Measurements from ENCODE around the gene PRR13. TPM values are rescaled to one million over a fixed set of nuclear protein-coding genes. Genes with fewer than 3 reads are reported as not detected.

Gene PRR13
- total and polyA plus RNA-seq, 9 of the 15 experiments (the other 6 are each of a cell fraction or from before 2014, with no cell fraction given): 117 to 835 (median 285) TPM

GRCh38 chr12:53424626-53425514 is 16.7 kb upstream of the PRR13 start (continued):
- TF ChIP-seq USF1 (CRISPR knock-in tag; IDR thresholded peaks at IDR 0.05): peak; percentile 61
- no peak for TF ChIP-seq TAF1 (IDR thresholded peaks at IDR 0.05; ENCODE audit: control insufficient read depth, extremely low read depth, insufficient read depth, low read length, severe bottlenecking)
- no peak for TF ChIP-seq BRF2 (IDR thresholded peaks at IDR 0.05; ENCODE audit: borderline replicate concordance, insufficient read depth, insufficient read length)
- TF ChIP-seq, protein P1, sequence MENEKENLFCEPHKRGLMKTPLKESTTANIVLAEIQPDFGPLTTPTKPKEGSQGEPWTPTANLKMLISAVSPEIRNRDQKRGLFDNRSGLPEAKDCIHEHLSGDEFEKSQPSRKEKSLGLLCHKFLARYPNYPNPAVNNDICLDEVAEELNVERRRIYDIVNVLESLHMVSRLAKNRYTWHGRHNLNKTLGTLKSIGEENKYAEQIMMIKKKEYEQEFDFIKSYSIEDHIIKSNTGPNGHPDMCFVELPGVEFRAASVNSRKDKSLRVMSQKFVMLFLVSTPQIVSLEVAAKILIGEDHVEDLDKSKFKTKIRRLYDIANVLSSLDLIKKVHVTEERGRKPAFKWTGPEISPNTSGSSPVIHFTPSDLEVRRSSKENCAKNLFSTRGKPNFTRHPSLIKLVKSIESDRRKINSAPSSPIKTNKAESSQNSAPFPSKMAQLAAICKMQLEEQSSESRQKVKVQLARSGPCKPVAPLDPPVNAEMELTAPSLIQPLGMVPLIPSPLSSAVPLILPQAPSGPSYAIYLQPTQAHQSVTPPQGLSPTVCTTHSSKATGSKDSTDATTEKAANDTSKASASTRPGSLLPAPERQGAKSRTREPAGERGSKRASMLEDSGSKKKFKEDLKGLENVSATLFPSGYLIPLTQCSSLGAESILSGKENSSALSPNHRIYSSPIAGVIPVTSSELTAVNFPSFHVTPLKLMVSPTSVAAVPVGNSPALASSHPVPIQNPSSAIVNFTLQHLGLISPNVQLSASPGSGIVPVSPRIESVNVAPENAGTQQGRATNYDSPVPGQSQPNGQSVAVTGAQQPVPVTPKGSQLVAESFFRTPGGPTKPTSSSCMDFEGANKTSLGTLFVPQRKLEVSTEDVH (IDR thresholded peaks at IDR 0.05; ENCODE audit: low read depth, partially characterized antibody): no peak
- TF ChIP-seq ARID2 (IDR thresholded peaks at IDR 0.05): no peak
- no peak for TF ChIP-seq ZNF354B (CRISPR knock-in tag; IDR thresholded peaks at IDR 0.05)
- TF ChIP-seq SIN3A (IDR thresholded peaks at IDR 0.05; ENCODE audit: borderline replicate concordance in 2 of 2, control insufficient read depth in 1 of 2, low read depth in 2 of 2, low read length in 2 of 2): no peak
- no peak for TF ChIP-seq ETS1 (conservative IDR thresholded peaks at IDR 0.05; ENCODE audit: control insufficient read depth, low read depth, low read length)
- TF ChIP-seq, protein P2, sequence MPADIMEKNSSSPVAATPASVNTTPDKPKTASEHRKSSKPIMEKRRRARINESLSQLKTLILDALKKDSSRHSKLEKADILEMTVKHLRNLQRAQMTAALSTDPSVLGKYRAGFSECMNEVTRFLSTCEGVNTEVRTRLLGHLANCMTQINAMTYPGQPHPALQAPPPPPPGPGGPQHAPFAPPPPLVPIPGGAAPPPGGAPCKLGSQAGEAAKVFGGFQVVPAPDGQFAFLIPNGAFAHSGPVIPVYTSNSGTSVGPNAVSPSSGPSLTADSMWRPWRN (IDR thresholded peaks at IDR 0.05; ENCODE audit: low read depth): no peak
- TF ChIP-seq, protein P3, sequence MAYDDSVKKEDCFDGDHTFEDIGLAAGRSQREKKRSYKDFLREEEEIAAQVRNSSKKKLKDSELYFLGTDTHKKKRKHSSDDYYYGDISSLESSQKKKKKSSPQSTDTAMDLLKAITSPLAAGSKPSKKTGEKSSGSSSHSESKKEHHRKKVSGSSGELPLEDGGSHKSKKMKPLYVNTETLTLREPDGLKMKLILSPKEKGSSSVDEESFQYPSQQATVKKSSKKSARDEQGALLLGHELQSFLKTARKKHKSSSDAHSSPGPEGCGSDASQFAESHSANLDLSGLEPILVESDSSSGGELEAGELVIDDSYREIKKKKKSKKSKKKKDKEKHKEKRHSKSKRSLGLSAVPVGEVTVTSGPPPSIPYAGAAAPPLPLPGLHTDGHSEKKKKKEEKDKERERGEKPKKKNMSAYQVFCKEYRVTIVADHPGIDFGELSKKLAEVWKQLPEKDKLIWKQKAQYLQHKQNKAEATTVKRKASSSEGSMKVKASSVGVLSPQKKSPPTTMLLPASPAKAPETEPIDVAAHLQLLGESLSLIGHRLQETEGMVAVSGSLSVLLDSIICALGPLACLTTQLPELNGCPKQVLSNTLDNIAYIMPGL (CRISPR knock-in tag; IDR thresholded peaks at IDR 0.05): no peak
- TF ChIP-seq SPI1 (IDR thresholded peaks at IDR 0.05; ENCODE audit: borderline replicate concordance, low read depth, low read length): no peak
- no peak for TF ChIP-seq TEAD1 (CRISPR knock-in tag; IDR thresholded peaks at IDR 0.05)

Measured in K562 (cell line).